ENCODE measurements around the gene CAMSAP2. TPM values are rescaled to one million over a fixed set of nuclear protein-coding genes. Genes with fewer than 3 reads are reported as not detected.

The CAMSAP2 gene
- polyA plus RNA-seq, 2 of the 4 experiments (the other 2 are of a cell fraction): 17.3 to 28.5 TPM

- H3K4me2 ChIP-seq: no peak overlapping the region
- ChIA-PET CTCF (interaction anchor here (0.6 kb wide), 1 partner anchor 176 kb away, joined by 4 read pairs; no protein-coding TSS in a partner anchor), POLR2A (no interaction called here)
- H3K4me1 ChIP-seq: no peaks in the 10 kb centered on the region
- H3K27ac ChIP-seq: no peak overlapping the region
- TF ChIP-seq FOSL2 (IDR thresholded peaks at IDR 0.05): no peak
- no peak for TF ChIP-seq FOSL2 (CRISPR knock-in tag; IDR thresholded peaks at IDR 0.05)
- TF ChIP-seq, protein P1, sequence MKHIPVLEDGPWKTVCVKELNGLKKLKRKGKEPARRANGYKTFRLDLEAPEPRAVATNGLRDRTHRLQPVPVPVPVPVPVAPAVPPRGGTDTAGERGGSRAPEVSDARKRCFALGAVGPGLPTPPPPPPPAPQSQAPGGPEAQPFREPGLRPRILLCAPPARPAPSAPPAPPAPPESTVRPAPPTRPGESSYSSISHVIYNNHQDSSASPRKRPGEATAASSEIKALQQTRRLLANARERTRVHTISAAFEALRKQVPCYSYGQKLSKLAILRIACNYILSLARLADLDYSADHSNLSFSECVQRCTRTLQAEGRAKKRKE (CRISPR knock-in tag; IDR thresholded peaks at IDR 0.05; ENCODE audit: low read depth): no peak
- no peak for TF ChIP-seq TFCP2L1 (CRISPR knock-in tag; IDR thresholded peaks at IDR 0.05)
- TF ChIP-seq ZNF302 (CRISPR knock-in tag; IDR thresholded peaks at IDR 0.05): no peak
- TF ChIP-seq ZFP36 (IDR thresholded peaks at IDR 0.05; ENCODE audit: borderline replicate concordance, partially characterized antibody): no peak
- TF ChIP-seq POLR2AphosphoS2 (conservative IDR thresholded peaks at IDR 0.05; ENCODE audit: low read length): no peak
- no peak for TF ChIP-seq CBX8 (IDR thresholded peaks at IDR 0.05)
- TF ChIP-seq FOSB (CRISPR knock-in tag; IDR thresholded peaks at IDR 0.05): no peak
- TF ChIP-seq RAD21 (conservative IDR thresholded peaks at IDR 0.05 in 1 of 2, IDR thresholded peaks at IDR 0.05 in 1 of 2): no peak
- no peak for TF ChIP-seq JUN (IDR thresholded peaks at IDR 0.05)
- no peak for TF ChIP-seq RFX5 (IDR thresholded peaks at IDR 0.05)
- no peak for TF ChIP-seq FOXS1 (CRISPR knock-in tag; IDR thresholded peaks at IDR 0.05)
- no peak for TF ChIP-seq TP53 (CRISPR knock-in tag; IDR thresholded peaks at IDR 0.05)
- peak; percentile 43 for FAIRE-seq
- DNase-seq (ENCODE audit: low read depth in 1 of 2, low spot score in 1 of 2): no peak
- H3K9me3 ChIP-seq: no peaks in the 10 kb centered on the region
- ATAC-seq: peak in 1 of 2 experiments; percentile 55; a peak in 2 of 6 replicates
- no peak overlapping the region for H3K4me3 ChIP-seq
Observed at GRCh38 chr1:200724064-200724463, 14.6 kb upstream of the CAMSAP2 start.

- DNase-seq (ENCODE audit: low read depth in 1 of 2, low spot score in 1 of 2) (no peak), FAIRE-seq (no peak), ATAC-seq (no peak)
- ChIA-PET CTCF (interaction anchor here (1.5 kb wide), 1 partner anchor 10 kb away, joined by 5 read pairs; no protein-coding TSS in a partner anchor), POLR2A (no interaction called here)
- Histone ChIP-seq H3K4me1 (no peaks in the 10 kb centered on the region), H3K27ac (no peak overlapping the region), H3K9me3 (no peaks in the 10 kb centered on the region), H3K4me3 (no peak overlapping the region), H3K4me2 (no peak overlapping the region)
- no peak for TF ChIP-seq RAD21 (conservative IDR thresholded peaks at IDR 0.05 in 1 of 2, IDR thresholded peaks at IDR 0.05 in 1 of 2)
- 79% methylated on average over 2 of the region's 2 CpGs for WGBS (ENCODE audit: missing lambda C conversion rate)
Observed at GRCh38 chr1:200727257-200727656, 11.4 kb upstream of the CAMSAP2 start.

- TF ChIP-seq, protein P2, sequence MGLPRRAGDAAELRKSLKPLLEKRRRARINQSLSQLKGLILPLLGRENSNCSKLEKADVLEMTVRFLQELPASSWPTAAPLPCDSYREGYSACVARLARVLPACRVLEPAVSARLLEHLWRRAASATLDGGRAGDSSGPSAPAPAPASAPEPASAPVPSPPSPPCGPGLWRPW (IDR thresholded peaks at IDR 0.05): no peak
- TF ChIP-seq NFE2L2 (conservative IDR thresholded peaks at IDR 0.05; ENCODE audit: low read length): no peak
- TF ChIP-seq, protein P3, sequence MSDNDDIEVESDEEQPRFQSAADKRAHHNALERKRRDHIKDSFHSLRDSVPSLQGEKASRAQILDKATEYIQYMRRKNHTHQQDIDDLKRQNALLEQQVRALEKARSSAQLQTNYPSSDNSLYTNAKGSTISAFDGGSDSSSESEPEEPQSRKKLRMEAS (IDR thresholded peaks at IDR 0.05): no peak
- no peak for TF ChIP-seq TFCP2L1 (CRISPR knock-in tag; IDR thresholded peaks at IDR 0.05)
- Histone ChIP-seq H3K4me3 (no peak overlapping the region), H3K9me3 (no peaks in the 10 kb centered on the region), H3K4me2 (peak overlapping the region; percentile 27; the same call in 1 of the 3 replicates), H3K4me1 (no peaks in the 10 kb centered on the region), H3K27ac (no peak overlapping the region)
- WGBS (ENCODE audit: missing lambda C conversion rate): 52% methylated on average over 3 of the region's 3 CpGs
- FAIRE-seq: no peak
- ChIA-PET POLR2A (interaction anchor here (2.0 kb wide), 1 partner anchor 60 kb away, joined by 10 read pairs; the partner anchor contains the start of gene DDX59), CTCF (no interaction called here)
- no peak for ATAC-seq
- DNase-seq (ENCODE audit: low read depth in 1 of 2, low spot score in 1 of 2): no peak
Observed at GRCh38 chr1:200729863-200730262, 8.8 kb upstream of the CAMSAP2 start.

- DNase-seq (ENCODE audit: low read depth in 1 of 2, low spot score in 1 of 2) (peak in 1 of 2 experiments; percentile 55), FAIRE-seq (no peak), ATAC-seq (peak in 1 of 2 experiments; percentile 35; a peak in 1 of 6 replicates)
- H3K4me2 ChIP-seq: no peak overlapping the region
- WGBS (ENCODE audit: missing lambda C conversion rate): 92% methylated on average over 5 of the region's 5 CpGs
- TF ChIP-seq MAFK (IDR thresholded peaks at IDR 0.05; ENCODE audit: partially characterized antibody) (peak; percentile 78), FOSB (CRISPR knock-in tag; IDR thresholded peaks at IDR 0.05) (no peak)
- POLR2A ChIA-PET: interaction anchor here (1.3 kb wide), 1 partner anchor 62 kb away, joined by 3 read pairs; the partner anchor contains the start of gene DDX59
- H3K4me1 ChIP-seq: no peaks in the 10 kb centered on the region
- CTCF ChIA-PET: interaction anchor here (0.7 to 1.4 kb wide), 2 partner anchors 107 to 110 kb away, joined by 3 to 6 read pairs; no protein-coding TSS in a partner anchor
- no peaks in the 10 kb centered on the region for H3K9me3 ChIP-seq
- H3K27ac ChIP-seq: no peak overlapping the region
- H3K4me3 ChIP-seq: no peak overlapping the region
Observed at GRCh38 chr1:200731654-200732332, 6.9 kb upstream of the CAMSAP2 start.

All from A549 (cell line).